HG03097 (cell line): ENCODE data around the gene KIAA0753.
"Not testable (repeated sequence)": the region's sequence is repeated elsewhere in the genome, so short reads cannot be mapped to it uniquely, and the experiment has no call there.

Experiments
- ATAC-seq: cut with Tn5 transposase; IDR thresholded peaks from one replicate; pipeline ENCODE4 v1.9.1; 2021; ENCODE audit not compliant: unreplicated experiment, low FRiP score

The KIAA0753 gene

DNA sequence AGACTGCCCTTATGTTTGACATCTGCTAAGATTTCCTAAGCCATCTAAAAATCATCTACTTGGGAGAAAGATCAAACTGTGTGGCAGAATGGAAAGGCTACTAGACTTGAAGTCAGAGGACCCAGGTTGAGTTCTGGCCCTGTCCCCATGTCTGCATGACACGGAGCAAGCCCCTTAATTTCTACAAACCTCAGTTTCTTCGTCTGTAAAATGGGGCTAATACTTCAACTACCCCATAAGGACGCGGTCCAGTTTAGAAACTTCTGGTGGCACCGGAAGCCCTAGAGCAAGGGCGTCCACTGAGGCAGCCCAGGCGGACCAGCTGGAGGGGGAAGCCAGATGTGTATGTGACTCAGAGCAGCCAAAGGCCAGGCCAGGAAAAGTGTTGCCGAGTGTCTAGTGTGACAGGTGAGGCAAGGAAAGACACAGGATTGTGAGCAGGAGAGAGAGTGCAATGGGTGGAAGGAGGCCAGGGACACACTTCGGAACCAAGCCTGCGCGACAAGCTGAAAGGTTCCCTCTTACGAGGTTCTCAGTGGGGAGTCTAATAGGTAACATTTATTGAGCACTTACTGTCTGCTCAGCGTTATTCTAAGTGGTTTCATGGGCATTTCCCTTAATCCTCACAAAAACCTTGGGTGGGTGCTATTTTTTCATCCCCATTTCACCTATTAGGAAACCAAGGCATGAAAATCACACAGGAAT lies 66.4 kb downstream of the KIAA0753 start:
- no peak for ATAC-seq

DNA sequence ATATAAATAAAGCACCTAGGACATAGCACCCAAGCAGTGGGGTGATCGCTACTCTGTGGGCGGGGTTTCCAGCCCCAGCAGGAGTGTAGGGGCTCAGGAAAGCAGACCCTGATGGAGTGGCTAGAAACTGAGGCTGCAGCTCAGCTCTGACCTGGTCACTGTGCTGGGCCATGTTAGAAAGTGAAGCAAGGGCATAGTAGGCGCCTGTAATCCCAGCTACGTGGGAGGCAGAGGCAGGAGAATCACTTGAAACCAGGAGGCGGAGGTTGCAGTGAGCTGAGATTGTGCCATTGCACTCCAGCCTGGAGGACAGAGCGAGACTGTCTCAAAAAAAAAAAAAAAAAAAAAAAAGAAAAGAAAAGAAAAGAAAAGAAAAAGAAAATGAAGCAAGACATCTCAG lies 67.0 kb downstream of the KIAA0753 start:
- not testable (repeated sequence) for ATAC-seq

DNA sequence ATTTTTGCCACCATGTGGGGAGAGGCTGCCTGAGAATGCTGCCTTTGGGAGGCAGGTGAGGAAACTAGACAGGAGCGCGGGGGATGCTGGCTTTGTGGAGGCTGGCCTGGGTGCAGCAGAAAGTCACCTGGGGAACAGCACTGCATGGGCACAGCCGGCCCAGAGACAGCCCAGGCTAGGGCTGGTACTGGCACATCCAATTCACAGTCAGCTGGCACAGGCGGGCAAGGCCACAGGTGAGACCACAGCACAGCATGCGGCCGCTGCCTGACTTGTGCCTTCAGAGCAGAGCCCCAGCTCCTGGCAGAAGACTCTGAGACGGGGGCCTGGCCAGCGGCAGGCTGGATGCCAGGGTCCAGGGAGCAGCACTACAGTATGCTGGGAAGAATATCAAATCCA lies 67.5 kb downstream of the KIAA0753 start:
- no peak for ATAC-seq

DNA sequence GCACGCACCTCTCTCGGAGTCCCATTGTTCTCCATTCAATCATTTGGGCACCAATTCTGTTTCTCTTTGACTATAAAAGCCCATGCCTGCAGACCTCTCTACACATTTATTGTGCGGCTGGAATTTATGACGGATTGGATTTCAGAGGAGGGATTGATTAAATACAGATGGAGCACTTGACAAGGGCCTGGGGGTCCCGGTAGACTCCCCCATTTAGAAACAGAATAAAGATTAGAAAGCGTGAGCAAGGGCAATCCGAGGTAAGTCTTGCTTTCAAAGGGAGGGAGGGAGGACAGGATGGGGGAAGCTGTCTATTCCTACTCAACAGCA lies 69.1 kb downstream of the KIAA0753 start:
- ATAC-seq: no peak

DNA sequence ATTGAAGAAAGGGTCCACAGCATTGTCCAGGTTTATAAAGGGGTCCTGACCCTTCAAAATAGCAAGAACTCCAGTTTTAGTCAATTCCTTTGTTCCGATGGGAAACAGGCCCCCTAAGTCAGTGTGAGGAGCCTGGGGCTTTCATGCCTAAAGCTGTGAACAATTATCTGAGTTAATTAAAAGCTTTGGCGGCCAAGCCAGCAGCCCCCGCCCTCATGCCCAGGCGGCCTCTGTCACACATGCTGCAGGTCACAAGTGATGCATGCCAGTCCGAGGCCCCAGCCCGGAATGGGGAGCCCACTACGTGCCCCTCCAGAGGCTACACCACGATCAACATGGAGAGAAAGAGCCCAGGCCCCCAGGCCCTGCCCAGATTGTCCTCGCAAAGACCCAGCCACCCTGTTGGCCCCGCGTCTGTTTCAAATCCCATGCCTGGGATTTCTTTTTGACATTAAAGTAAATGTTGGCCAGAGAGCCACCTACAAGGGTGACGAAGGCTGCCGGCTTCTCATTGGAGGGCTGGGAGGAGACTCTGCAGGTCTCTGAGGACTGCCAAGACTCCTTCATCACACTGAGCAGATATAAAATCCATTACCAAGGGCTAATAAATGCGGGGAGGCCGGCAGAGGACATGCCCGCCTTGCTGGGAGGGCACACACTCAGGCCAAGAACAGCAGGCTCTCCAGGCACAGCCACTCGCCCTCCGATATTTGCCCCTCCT lies 69.6 kb downstream of the KIAA0753 start:
- ATAC-seq: no peak

DNA sequence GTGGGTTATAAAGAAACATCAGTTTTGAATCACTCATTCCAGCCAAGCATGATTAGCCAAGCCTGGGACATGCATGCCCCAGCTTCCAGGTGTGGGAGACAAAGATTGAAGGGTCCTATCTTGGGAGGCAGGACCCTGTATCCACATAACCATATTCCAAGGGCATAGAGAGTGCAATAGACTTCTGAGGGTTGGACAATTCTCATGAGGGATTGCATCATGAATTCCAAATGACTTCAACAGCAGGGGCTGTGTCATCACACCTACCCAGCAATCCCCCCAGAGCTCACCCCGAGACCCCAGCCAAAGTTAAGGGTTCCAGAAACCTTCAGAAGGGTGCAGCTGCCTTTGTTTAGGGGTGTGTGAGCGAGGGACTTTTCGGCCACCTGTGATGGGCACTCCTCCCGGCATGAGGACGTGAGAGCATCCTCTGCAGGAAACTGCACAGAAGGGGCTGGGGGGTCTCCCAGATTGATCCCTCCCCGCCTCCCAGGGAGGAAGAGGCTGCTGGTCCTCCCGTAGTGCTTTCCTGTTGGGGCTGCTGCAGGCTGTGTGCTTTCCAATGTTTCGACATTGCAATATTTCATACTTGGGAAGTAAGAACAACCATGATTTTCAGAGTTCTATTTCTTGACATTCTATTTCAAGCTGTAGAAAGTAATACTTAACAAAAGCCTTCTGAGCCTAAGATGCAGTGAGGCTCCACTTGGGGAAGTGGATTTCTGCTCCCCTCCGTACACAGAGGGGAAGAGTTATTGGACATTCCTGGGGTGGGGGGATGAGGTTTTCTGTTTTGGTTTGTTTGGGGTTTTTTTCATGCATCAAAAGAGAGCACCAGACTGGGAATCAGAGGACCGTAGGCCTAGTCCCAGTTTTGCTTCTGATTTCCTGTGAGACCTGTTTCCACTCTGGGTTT lies 70.9 kb downstream of the KIAA0753 start:
- ATAC-seq: no peak

DNA sequence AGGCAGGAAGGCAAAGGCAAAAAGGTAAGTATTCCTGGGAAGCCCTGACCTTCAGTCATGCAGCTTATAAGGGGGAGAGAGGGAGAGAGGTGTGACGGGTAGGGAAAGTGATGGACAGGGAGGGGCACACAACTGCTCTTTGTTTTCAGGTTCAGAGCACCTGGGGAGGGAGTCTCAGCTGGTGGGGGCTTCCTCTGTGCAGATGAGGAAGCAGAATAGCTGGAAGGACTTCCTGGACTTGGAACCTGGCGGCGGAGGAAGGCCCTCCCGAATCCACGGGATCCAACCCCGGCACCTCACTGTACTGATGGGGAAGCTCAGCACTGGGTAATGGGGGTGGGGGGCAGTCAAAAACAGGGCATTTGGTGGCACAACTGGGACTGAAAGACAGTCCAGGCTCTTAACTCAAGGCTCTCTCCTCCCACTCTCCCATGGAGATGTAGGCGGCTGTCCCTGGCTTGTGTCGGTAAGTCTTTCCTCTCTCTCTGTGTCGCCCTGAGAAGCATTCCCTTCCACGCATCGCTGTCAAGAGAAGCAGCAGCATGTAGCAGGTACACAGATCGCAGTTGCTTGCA lies 72.2 kb downstream of the KIAA0753 start:
- ATAC-seq: no peak

DNA sequence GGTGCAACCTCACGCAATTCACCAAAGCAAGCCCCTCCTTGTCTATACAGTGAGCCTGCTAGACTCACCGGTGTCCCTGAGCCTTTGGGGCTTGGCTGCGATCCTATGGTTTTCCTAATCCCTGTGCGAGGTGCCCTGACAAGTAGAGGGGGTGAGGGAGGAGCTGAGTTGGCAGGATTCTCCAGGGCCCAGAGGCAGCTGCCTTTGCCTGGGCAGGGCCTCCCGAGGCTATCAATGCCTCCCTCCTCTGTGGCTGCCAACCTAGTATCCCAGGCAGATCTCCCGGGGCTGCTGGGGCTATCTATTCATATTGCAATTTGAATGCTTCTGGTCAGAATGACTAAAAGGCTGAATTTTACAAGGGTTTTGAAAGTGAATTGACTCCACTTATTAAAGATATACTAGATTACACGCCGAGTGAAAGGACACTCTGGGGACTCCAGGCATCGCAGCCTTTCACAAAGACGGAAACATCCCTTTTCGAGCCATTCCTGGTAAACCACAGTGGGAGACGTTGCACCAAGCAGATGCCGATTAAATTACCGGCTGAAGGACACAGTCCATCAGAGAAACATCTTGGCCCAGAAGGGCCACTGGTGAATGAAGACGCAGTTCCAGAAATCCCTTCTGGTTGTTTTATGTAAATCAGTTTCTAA lies 72.9 kb downstream of the KIAA0753 start:
- no peak for ATAC-seq

DNA sequence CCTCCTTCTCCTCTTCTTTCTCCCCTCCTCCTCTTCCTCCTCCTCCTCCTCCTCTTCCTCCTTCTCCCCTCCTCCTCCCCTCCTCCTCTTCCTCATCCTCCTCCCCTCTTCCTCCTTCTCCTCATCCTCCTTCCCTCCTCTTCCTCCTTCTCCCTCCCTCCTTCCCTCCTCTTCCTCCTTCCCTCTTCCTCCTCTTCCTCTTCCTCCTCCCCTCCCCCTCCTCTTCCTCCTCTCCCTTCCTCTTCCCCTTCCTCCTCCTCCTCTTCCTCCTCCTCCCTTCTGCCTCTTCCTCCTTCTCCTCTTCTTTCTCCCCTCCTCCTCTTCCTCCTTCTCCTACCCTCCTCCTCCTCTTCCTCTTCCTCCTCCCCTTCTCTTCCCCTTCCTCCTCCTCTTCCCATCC lies 79.1 kb downstream of the KIAA0753 start:
- no peak for ATAC-seq

DNA sequence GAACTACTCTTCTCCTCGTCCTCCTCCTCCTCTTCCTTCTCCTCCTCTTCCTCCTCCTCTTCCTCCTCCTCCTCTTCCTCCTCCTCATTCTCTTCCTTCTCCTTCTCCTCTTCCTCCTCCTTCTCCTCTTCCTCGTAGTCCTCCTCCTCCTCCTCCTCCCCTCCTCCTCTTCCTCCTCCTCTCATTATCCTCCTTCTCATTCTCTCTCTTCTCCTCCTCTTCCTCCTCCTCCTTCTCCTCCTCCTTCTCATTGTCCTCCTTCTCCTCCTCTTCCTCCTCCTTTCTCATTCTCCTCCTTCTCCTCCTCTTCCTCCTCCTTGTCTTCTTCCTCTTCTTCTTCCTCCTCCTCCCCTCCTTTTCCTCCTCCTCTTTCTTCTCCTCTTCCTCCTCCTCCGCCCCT lies 80.0 kb downstream of the KIAA0753 start:
- ATAC-seq: no peak

DNA sequence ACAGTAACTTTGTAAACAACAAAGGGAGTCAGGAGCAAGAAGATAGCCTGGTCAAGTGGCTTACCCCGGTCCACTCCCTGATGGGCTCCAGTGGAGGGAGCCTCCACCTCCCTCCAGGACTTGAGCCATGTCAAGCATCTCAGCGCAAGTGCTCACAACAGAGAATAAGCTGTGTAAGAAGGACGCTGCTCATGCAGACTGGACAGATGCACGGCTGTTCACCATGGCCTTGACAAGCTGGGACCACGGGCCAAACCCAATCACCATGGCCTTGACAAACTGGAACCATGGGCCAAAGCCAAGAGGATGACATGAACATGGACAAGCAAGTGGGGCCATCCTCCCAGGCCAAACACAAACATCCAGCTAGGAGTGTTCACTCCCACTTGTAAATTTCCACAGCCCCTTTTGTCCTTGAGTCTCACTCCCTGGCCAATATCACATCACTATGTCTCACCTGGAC lies 80.7 kb downstream of the KIAA0753 start:
- ATAC-seq: no peak

DNA sequence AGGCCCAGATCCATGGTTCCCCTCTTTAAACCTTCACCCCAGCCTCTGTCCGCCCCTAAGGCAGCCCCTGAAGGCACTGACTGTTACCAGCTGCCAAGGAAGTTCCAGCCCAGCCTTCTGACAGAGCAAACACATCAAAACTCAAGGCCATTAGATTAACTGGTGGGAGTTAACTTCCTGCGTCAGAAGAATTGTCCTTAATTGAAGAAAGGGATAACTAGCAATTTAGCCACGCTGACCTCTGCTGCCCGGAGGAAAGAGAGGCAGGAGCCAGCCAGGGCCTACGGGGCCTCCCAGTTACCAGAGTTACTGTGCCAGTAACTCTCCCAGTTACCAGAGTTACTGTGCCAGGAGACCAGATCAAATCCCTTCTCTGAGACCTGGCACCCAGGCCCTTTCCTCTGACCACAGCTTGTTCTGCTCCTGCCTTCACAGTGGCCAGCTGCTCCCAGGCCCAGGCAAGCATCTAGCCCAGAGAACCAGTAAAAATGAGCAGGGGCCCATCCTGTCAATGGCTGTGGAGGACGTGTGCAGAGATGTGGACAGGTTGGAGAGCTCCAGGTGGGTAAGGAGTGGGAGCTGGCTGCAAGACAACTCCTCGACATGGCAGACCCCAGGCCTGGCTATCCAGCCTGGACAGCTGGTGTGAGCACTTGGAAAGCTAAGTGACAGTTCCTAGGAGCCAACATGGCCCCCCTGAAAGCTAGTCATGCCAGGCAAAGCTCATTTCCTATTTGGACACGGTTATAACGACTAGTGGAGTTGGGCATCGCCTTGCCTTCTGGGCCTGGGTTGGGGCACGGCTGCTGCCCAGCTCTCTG lies 81.4 kb downstream of the KIAA0753 start:
- ATAC-seq: no peak

DNA sequence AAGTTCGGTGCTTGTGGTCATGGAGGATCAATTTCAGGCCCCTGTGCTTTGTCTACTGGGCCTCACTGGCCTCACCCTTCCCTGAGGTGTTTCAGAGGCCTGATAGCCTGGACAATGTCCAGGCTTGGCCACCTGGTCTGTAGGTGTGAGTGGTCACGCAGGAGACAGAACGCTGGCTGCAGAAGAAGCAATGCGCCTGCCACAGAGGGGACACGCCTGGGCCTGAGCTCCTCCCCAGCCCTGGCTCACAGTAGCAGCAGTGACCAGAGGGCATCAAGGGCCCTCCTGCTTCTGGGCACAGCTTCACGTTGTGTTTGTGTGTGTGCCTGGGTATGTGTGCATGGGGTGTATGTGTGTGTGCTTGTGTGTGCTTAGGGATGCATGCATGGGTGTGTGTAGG lies 82.2 kb downstream of the KIAA0753 start:
- no peak for ATAC-seq

DNA sequence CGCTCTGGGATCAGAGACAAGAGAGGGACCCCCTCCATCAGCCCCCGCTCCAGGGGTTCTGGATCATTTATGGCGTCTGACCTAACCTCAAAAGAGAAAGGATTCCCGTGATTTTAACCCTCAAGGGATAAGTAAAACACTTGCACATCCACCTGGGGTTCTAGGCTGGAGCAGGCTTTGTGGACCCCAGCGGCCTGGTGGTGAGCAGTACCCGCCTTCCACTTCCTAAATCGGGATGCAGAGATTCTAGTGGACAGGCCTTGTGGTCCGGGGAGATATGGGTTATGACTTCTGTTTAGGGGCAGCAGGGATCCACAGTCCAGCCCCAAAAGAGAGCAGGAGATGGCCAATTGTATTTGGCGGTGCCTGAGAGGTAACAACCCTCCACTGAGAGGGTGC lies 83.5 kb downstream of the KIAA0753 start:
- ATAC-seq: no peak

DNA sequence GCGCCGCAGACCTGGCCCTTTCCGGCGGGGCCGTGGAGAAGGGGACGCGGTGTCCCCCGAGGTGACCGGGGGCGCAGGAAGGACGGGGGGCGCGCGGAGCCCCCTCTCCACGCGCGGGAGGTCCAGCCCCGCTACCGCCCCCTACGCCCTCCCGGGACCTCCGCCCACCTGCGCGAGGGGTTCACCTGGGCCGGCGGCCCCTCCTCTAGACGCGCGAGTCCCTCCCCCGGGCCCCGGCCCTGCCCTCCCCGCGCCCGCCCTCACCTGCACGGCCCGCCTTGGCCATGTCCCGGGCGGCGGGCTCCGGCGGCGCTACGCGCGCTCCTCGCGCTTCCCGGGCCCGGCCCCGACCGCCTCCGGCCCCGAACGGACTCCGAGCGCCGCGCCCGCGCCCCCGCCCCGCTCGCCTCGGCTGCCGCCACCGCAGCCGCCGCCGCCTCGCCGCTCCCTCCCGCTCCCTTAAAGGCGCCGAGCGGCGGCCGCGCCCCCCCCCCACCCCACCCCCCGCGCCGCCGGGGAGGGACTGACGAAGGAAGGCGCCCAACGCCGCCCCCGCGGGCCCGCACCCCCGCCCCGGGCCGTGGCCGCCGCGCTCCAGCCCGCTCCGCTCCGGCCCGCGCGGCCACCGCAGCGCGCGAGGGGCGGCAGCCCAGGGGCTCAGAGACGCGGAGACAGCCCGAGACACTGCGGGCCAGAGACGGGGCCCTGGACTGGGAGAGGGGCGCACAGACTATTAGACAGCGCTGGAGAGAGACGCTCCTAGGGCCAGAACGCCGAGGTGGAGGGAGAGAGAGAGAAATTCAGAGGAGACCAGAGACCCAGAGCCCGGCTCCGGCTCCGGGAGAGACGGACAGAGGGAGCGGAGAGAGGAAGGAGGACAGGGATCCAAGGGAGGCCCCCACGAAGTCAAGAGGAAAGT lies 84.1 kb downstream of the KIAA0753 start, which contains the start of gene PITPNM3:
PITPNM3 (minus strand) TSS at position 435 of the 919 bp plus-strand sequence; CDS start at position 286, 149 bp downstream.
- no peak for ATAC-seq

DNA sequence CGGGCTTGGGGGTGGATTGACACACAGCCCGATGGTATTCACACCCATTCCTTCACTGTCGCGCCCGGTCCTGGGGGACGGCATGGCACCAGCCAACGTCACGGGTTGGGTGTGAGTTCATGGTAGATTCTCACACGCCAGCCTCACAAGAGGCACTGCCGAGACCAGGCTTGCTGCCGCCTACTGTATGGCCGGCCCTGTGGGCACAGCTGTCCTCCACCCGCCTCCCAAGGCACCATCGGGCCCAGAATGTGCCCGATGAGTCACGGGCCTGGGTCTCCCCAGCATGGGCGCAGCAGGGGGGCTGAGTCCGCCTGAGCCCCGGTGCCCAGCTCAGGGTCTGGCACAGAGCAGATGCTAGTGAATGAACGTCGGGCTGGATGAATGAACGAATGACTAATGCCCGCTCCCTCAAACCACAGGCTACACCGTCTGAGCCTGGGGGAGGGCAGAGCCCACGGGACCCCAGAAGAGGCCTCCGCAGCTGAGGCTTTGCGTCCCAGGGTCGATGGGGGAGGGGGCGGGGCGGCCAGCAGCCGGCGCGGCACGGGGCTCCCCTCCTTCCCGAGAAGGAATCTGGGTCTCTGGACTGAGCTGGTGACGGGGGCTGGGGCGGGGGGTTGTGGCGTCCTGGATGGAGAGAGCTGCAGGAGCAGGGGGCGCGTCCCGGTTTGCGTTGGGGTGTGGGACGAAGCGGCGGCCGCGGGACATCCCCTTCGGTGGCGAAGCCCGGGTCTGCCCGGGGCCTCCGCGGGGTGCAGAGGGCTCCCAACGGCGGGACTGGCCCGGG lies 85.0 kb downstream of the KIAA0753 start:
- no peak for ATAC-seq

DNA sequence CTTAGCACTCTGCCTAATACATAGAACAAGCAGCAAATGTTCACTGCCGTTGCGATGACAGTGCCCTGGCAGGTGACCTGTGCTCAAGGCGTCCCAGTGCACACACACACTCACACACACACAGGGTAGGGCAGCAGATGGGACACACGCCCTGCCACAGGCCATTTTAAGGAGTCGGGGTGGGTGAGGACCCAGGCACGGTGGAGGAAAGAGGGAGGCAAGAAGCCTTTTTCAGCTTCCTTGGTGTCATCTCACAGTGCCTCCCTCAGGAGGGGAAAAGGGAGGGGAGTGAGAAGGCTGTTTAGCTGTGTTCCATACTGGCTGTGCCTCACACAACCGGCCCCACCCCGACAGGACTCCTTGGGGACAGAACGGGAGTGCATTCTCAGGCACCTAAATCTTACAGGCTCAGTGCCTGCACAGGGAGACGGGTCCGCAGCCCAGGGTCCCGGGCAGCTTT lies 85.6 kb downstream of the KIAA0753 start:
- no peak for ATAC-seq

DNA sequence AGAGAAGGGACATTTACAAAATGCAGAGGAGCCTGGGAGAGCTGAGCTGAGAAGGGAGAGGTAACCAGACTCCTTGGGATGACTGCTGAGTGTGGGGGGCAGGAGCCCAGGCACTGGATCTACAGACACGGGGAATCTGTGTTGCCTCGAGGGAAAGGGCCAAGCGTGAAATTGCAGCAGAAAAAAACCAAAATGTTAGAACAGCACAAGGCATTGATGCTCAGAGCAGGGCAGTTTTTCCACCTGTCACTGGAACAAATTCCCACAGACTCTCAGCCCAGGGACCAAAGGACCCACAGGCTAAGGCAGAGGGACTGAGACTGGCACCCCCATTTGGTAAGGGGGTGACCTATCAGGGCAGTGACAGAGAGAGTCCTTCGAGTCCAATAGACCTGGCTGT lies 86.2 kb downstream of the KIAA0753 start:
- ATAC-seq: no peak
